T-cell (primary cell): Measurements from ENCODE around the gene CELA1. TPM values are rescaled to one million over a fixed set of nuclear protein-coding genes. Genes with fewer than 3 reads are reported as not detected.

Experiments
- ATAC-seq, 4 experiments: fragments of 200-7000 bp in 3 of 4; fragments of 150-1000 bp in 1 of 4; cut with Tn5 transposase; replicated peaks in 1 of 4; 1 replicate in 3 of 4; 2 replicates in 1 of 4; pipeline ENCODE4 v1.10.0; 2021; ENCODE audit warnings: moderate library complexity in 3 of 4, mild to moderate bottlenecking in 2 of 4, moderate number of reproducible peaks in 1 of 4
- CTCF ChIA-PET, 2 donors: fragments of 300-600 bp; sonication (Branson Sonifier 250); formaldehyde crosslinking; loops; one replicate each; lab custom pipeline; 2022; ENCODE audit warnings: antibody characterized with exemption in 2 of 2; lab: Charles Lee
- POLR2A ChIA-PET, 2 donors: fragments of 300-600 bp; sonication (Branson Sonifier 250); formaldehyde crosslinking; loops; one replicate each; lab custom pipeline; 2022; ENCODE audit warnings: antibody characterized with exemption in 2 of 2; lab: Charles Lee
- DNase-seq, 35 experiments: peaks; one replicate each; pipeline versions ENCODE4 v3.0.0 to v3.0.0-alpha.2; 2013 to 2023
- H3K27ac ChIP-seq: one replicate; pipeline ENCODE4 v1.5.1; 2013; ENCODE audit warnings: low read length
- H3K27me3 ChIP-seq, 2 experiments: replicated peaks in 1 of 2; 1 replicate in 1 of 2; 2 replicates in 1 of 2; pipeline versions ENCODE4 v1.6.1 to v1.7.0; 2013; ENCODE audit warnings: low read length in 1 of 2, mixed read lengths in 1 of 2; ENCODE audit not compliant: control insufficient read depth in 2 of 2, insufficient read depth in 2 of 2; ENCODE audit errors: extremely low read depth in 1 of 2
- H3K36me3 ChIP-seq, 2 donors: 1 replicate in 1 of 2; 2 replicates in 1 of 2; pipeline versions ENCODE4 v1.6.1 to v1.7.0; 2013; ENCODE audit warnings: low read length in 1 of 2; ENCODE audit not compliant: control insufficient read depth in 2 of 2, insufficient read depth in 1 of 2; ENCODE audit errors: extremely low read depth in 1 of 2
- H3K4me1 ChIP-seq, 2 experiments: 1 replicate in 1 of 2; 2 replicates in 1 of 2; pipeline versions ENCODE4 v1.6.1 to v1.7.0; 2013; ENCODE audit warnings: low read length in 2 of 2, mixed read lengths in 1 of 2; ENCODE audit not compliant: insufficient read depth in 2 of 2, control insufficient read depth in 1 of 2; ENCODE audit errors: extremely low read depth in 1 of 2
- H3K4me3 ChIP-seq, 2 donors: 1 replicate in 1 of 2; 2 replicates in 1 of 2; pipeline versions ENCODE4 v1.5.1 to v1.7.0; 2013; ENCODE audit warnings: mild to moderate bottlenecking in 2 of 2, low read length in 1 of 2, moderate library complexity in 1 of 2; ENCODE audit not compliant: control insufficient read depth in 1 of 2; ENCODE audit errors: extremely low read depth in 1 of 2
- H3K9me3 ChIP-seq: 2 replicates; pipeline ENCODE4 v1.7.0; 2013
- H3K27ac Mint-ChIP-seq, 2 donors: one replicate each; pipeline ENCODE4 v1.8.0; 2020 to 2021; ENCODE audit warnings: mild to moderate bottlenecking in 2 of 2, mixed read lengths in 2 of 2
- H3K27me3 Mint-ChIP-seq, 2 donors: one replicate each; pipeline ENCODE4 v1.8.0; 2021 to 2022; ENCODE audit warnings: mixed read lengths in 2 of 2
- H3K36me3 Mint-ChIP-seq: one replicate; pipeline ENCODE4 v1.8.0; 2021; ENCODE audit warnings: mixed read lengths
- H3K4me1 Mint-ChIP-seq, 3 donors: one replicate each; pipeline ENCODE4 v1.8.0; 2020 to 2022; ENCODE audit warnings: mixed read lengths in 3 of 3, mild to moderate bottlenecking in 1 of 3
- H3K4me3 Mint-ChIP-seq, 3 donors: one replicate each; pipeline ENCODE4 v1.8.0; 2020 to 2022; ENCODE audit warnings: mild to moderate bottlenecking in 3 of 3, mixed read lengths in 3 of 3, moderate library complexity in 3 of 3
- H3K9me3 Mint-ChIP-seq, 3 donors: one replicate each; pipeline ENCODE4 v1.8.0; 2020 to 2022; ENCODE audit warnings: mixed read lengths in 3 of 3
- WGBS: methylation state at CpG from one replicate; pipeline ENCODE4 v1.1.5; 2013; ENCODE audit warnings: missing lambda C conversion rate; ENCODE audit not compliant: insufficient coverage; 5-methylcytosine and 5-hydroxymethylcytosine counted together
- total RNA-seq, 35 experiments: library from RNA in 6 of 35; stranded (reverse) in 6 of 35; fragments of 120-200 nt in 1 of 35; gene quantifications; one replicate each; pipeline versions ENCODE4 v1.2.1 to v1.2.4 and lab custom pipeline; 2013 to 2026

CELA1 gene
- total RNA-seq (1 to 10 TPM in 2 of 5 donors, under 1 TPM in 3; 0.47 to 3.5 (median 0.88) TPM), total RNA-seq (lab: John Stamatoyannopoulos, UW) (0 to 1.4 (median 0.57) reads per million in 29 experiments)
- total RNA-seq (2013) = 1.1 TPM

GRCh38 chr12:51346581-51346980 lies at the start of gene CELA1:
Gene CELA1, minus strand, starts transcription at chr12:51346679. Its CDS starts 41 bp downstream, at chr12:51346638.
- no peaks in the 10 kb centered on the region for H3K27me3 ChIP-seq
- H3K4me3 ChIP-seq = no peak within 1 kb of the TSS
- no peaks in the 10 kb centered on the region for H3K36me3 ChIP-seq
- Mint-ChIP-seq H3K36me3 (no peaks in the 10 kb centered on the region), H3K27me3 (no peaks in the 10 kb centered on the region), H3K9me3 (no peaks in the 10 kb centered on the region), H3K27ac (no peak within 1 kb of the TSS), H3K4me3 (no peak within 1 kb of the TSS), H3K4me1 (peaks cover under 1 to 9% (median 2%) of the 10 kb centered on the region in 3 donors)
- CTCF ChIA-PET = no interaction called here
- no peak for DNase-seq
- 100% methylated on average over 1 of the region's 3 CpGs for WGBS
- H3K4me1 ChIP-seq = no peaks in the 10 kb centered on the region
- ATAC-seq = no peak
- H3K9me3 ChIP-seq = no peaks in the 10 kb centered on the region
- POLR2A ChIA-PET = no interaction called here
- H3K27ac ChIP-seq = no peak within 1 kb of the TSS

- ATAC-seq (peak in 1 of 4 experiments; percentile 11), DNase-seq (peak in 3 of 35 experiments; percentile 14 to 58 (median 14))
- CTCF ChIA-PET = interaction anchor here (0.6 to 1.1 kb wide), 2 partner anchors 425 to 1712 kb away, joined by 3 read pairs; no protein-coding TSS in a partner anchor
- Mint-ChIP-seq H3K4me3 (peak overlapping the region; percentile 72 to 94 (median 87)), H3K27me3 (no peaks in the 10 kb centered on the region), H3K9me3 (no peaks in the 10 kb centered on the region), H3K27ac (peak overlapping the region; percentile 89 to 96), H3K36me3 (no peaks in the 10 kb centered on the region), H3K4me1 (peaks cover 50 to 57% (median 53%) of the 10 kb centered on the region in 3 donors)
- Histone ChIP-seq H3K27ac (peak overlapping the region; percentile 75), H3K9me3 (no peaks in the 10 kb centered on the region), H3K4me3 (peak overlapping the region; percentile 16 to 17), H3K4me1 (peaks cover 33 to 52% of the 10 kb centered on the region in 2 experiments), H3K27me3 (no peaks in the 10 kb centered on the region), H3K36me3 (no peaks in the 10 kb centered on the region)
- no CpG with 5 or more reads among the region's 8 CpGs for WGBS
- POLR2A ChIA-PET = interaction anchor here (0.6 kb wide), 2 partner anchors 63 to 689 kb away, joined by 3 to 5 read pairs; no protein-coding TSS in a partner anchor
These were observed 49.1 kb upstream of the CELA1 start for GRCh38 chr12:51395283-51396230.

- peak overlapping the region; percentile 89 to 96 for H3K27ac Mint-ChIP-seq
- H3K4me1 Mint-ChIP-seq = peaks cover 62 to 73% (median 69%) of the 10 kb centered on the region in 3 donors
- H3K9me3 Mint-ChIP-seq = no peaks in the 10 kb centered on the region
- H3K4me3 ChIP-seq = peak overlapping the region in 1 of 2 donors; percentile 0
- ATAC-seq = peak; percentile 41 to 72 (median 66)
- peak overlapping the region; percentile 75 for H3K27ac ChIP-seq
- 43% methylated on average over 13 of the region's 14 CpGs for WGBS
- DNase-seq = peak in 29 of 35 experiments; percentile 20 to 71 (median 35)
- ChIA-PET POLR2A (interaction anchor here in 1 of 2 donors (0.6 kb wide), 1 partner anchor 1364 kb away, joined by 8 read pairs; no protein-coding TSS in a partner anchor), CTCF (interaction anchor here (0.6 to 1.3 kb wide), 2 partner anchors 25 to 270 kb away, joined by 3 to 6 read pairs; no protein-coding TSS in a partner anchor)
- H3K9me3 ChIP-seq = no peaks in the 10 kb centered on the region
- H3K27me3 Mint-ChIP-seq = no peaks in the 10 kb centered on the region
- no peaks in the 10 kb centered on the region for H3K36me3 ChIP-seq
- H3K4me1 ChIP-seq = peaks cover 43 to 64% of the 10 kb centered on the region in 2 experiments
- no peaks in the 10 kb centered on the region for H3K27me3 ChIP-seq
- H3K4me3 Mint-ChIP-seq = peak overlapping the region; percentile 75 to 94 (median 87)
- no peaks in the 10 kb centered on the region for H3K36me3 Mint-ChIP-seq
These were observed 47.4 kb upstream of the CELA1 start for GRCh38 chr12:51393676-51394545.

- H3K4me3 Mint-ChIP-seq = peak overlapping the region; percentile 75 to 94 (median 87)
- H3K4me1 ChIP-seq = peaks cover 49 to 68% of the 10 kb centered on the region in 2 experiments
- no peaks in the 10 kb centered on the region for H3K27me3 Mint-ChIP-seq
- WGBS = 76% methylated on average over 16 of the region's 22 CpGs
- no peaks in the 10 kb centered on the region for H3K36me3 ChIP-seq
- peak overlapping the region; percentile 80 to 87 for H3K4me3 ChIP-seq
- H3K4me1 Mint-ChIP-seq = peaks cover 73 to 80% (median 76%) of the 10 kb centered on the region in 3 donors
- peak in 1 of 4 experiments; percentile 38 for ATAC-seq
- peak overlapping the region; percentile 89 to 96 for H3K27ac Mint-ChIP-seq
- H3K27ac ChIP-seq = peak overlapping the region; percentile 19
- POLR2A ChIA-PET = interaction anchor here in 1 of 2 donors (0.7 kb wide), 1 partner anchor 74 kb away, joined by 6 read pairs; no protein-coding TSS in a partner anchor
- no peaks in the 10 kb centered on the region for H3K36me3 Mint-ChIP-seq
- peak in 10 of 35 experiments; percentile 12 to 68 (median 31) for DNase-seq
- CTCF ChIA-PET = no interaction called here
- H3K9me3 ChIP-seq = no peaks in the 10 kb centered on the region
- H3K9me3 Mint-ChIP-seq = no peaks in the 10 kb centered on the region
- no peaks in the 10 kb centered on the region for H3K27me3 ChIP-seq
These were observed 46.2 kb upstream of the CELA1 start for GRCh38 chr12:51392556-51393237.

- peaks cover 77 to 86% (median 84%) of the 10 kb centered on the region in 3 donors for H3K4me1 Mint-ChIP-seq
- H3K9me3 ChIP-seq = no peaks in the 10 kb centered on the region
- no peaks in the 10 kb centered on the region for H3K27me3 ChIP-seq
- no peaks in the 10 kb centered on the region for H3K27me3 Mint-ChIP-seq
- peak within 1 kb of the TSS; percentile 87 to 94 (median 89) for H3K4me3 Mint-ChIP-seq
- under 1% methylated on average over 67 of the region's 73 CpGs for WGBS
- no peaks in the 10 kb centered on the region for H3K36me3 ChIP-seq
- peak within 1 kb of the TSS; percentile 71 to 96 for H3K27ac Mint-ChIP-seq
- peak within 1 kb of the TSS; percentile 80 to 87 for H3K4me3 ChIP-seq
- H3K36me3 Mint-ChIP-seq = no peaks in the 10 kb centered on the region
- no peaks in the 10 kb centered on the region for H3K9me3 Mint-ChIP-seq
- H3K27ac ChIP-seq = peak within 1 kb of the TSS; percentile 75
- DNase-seq (peak; percentile 29 to 83 (median 63)), ATAC-seq (peak; percentile 70 to 78 (median 74))
- ChIA-PET CTCF (interaction anchor here in 1 of 2 donors (1.2 kb wide), 1 partner anchor 24 kb away, joined by 3 read pairs; no protein-coding TSS in a partner anchor), POLR2A (interaction anchor here (0.5 to 1.3 kb wide), 3 partner anchors 10 to 73 kb away, joined by 3 to 6 read pairs (median 6); no protein-coding TSS in a partner anchor)
- peaks cover 49 to 67% of the 10 kb centered on the region in 2 experiments for H3K4me1 ChIP-seq
These were observed 45.0 kb upstream of the CELA1 start, which contains the start of gene GALNT6 for GRCh38 chr12:51391283-51392123. Gene GALNT6, minus strand, starts transcription at chr12:51391406. Its CDS starts 11,625 bp downstream, at chr12:51379781.
